ENCODE results near the gene CATSPERZ. TPM values are rescaled to one million over a fixed set of nuclear protein-coding genes. Genes with fewer than 3 reads are reported as not detected.

CATSPERZ gene
- total and polyA plus RNA-seq, 2 of the 13 experiments (the other 11 are each of a cell fraction or from before 2014, with no cell fraction given) = 0.22 to 0.48 TPM

GRCh38 chr11:64317961-64318765 lies 18.0 kb downstream of the CATSPERZ start, which contains the start of gene PRDX5 (continued):
- no peak for TF ChIP-seq KIAA2018 (CRISPR knock-in tag; IDR thresholded peaks at IDR 0.05; ENCODE audit: borderline replicate concordance)
- 0 out of 2 replicates have a peak, but pooled peaks have one; percentile 62 for TF ChIP-seq NAIF1 (CRISPR knock-in tag; IDR thresholded peaks at IDR 0.05; ENCODE audit: borderline replicate concordance)
- TF ChIP-seq ZNF710 (CRISPR knock-in tag; IDR thresholded peaks at IDR 0.05; ENCODE audit: borderline replicate concordance) = 0 out of 2 replicates have a peak, but pooled peaks have one; percentile 35
- TF ChIP-seq ZNF775 (CRISPR knock-in tag; IDR thresholded peaks at IDR 0.05; ENCODE audit: borderline replicate concordance) = 0 out of 2 replicates have a peak, but pooled peaks have one; percentile 24
- no peak for TF ChIP-seq MLXIP (CRISPR knock-in tag; IDR thresholded peaks at IDR 0.05; ENCODE audit: borderline replicate concordance)
- 0 out of 2 replicates have a peak, but pooled peaks have one; percentile 2 for TF ChIP-seq ZNF850 (CRISPR knock-in tag; conservative IDR thresholded peaks at IDR 0.05)
- TF ChIP-seq NR2F6 (IDR thresholded peaks at IDR 0.05) = no peak
- TF ChIP-seq NR2F6 (CRISPR knock-in tag; IDR thresholded peaks at IDR 0.05) = 0 out of 2 replicates have a peak, but pooled peaks have one; percentile 9
- no peak for TF ChIP-seq REST (IDR thresholded peaks at IDR 0.05; ENCODE audit: borderline replicate concordance in 1 of 2, low read depth in 1 of 2, low read length in 2 of 2)

Measured in HepG2 (cell line).